Lower leg skin (tissue), 4 donors: ENCODE measurements around the gene ANKRD1. TPM values are rescaled to one million over a fixed set of nuclear protein-coding genes. Genes with fewer than 3 reads are reported as not detected.

ENCODE experiments used
- DNase-seq, 2 donors: peaks; one replicate each; pipeline ENCODE4 v3.0.0-alpha.2; 2019; ENCODE audit warnings: low spot score in 2 of 2
- H3K4me3 ChIP-seq: fragments of 200-600 bp; sonication (generic); 2 replicates; pipeline ENCODE4 v1.5.1; 2017; ENCODE audit warnings: mild to moderate bottlenecking, low read depth; ENCODE audit not compliant: poor library complexity, severe bottlenecking
- POLR2A ChIP-seq, 2 donors: fragments of 450-650 bp; IDR thresholded peaks; one replicate each; pipeline ENCODE4 v1.6.1; 2016 to 2017; ENCODE audit warnings: antibody characterized with exemption in 2 of 2, mild to moderate bottlenecking in 1 of 2, moderate library complexity in 1 of 2
- WGBS, 2 donors: methylation state at CpG; one replicate each; pipeline ENCODE4 v1.1.5; 2018; 5-methylcytosine and 5-hydroxymethylcytosine counted together
- intact Hi-C: fragments of 100-400 bp; cut with DNase I; formaldehyde crosslinking; loops from one replicate; pipeline ENCODE4 v1.15.0; 2023; ENCODE audit warnings: low total_unique reads
- total RNA-seq, 4 donors: library from RNA; depleted of rRNA; stranded (reverse); fragments of >200 nt; gene quantifications; one replicate each; pipeline ENCODE4 v1.1.0, GENCODE V29; 2016
- TF ChIP-seq, protein P1 (sequence below), 3 donors: fragments of 450-650 bp; IDR thresholded peaks; one replicate each; pipeline ENCODE4 v1.5.1; 2016; ENCODE audit warnings: antibody characterized with exemption in 3 of 3, mild to moderate bottlenecking in 3 of 3, moderate library complexity in 2 of 3

Gene ANKRD1
- total RNA-seq, 4 donors from 2014 or later, result not detected

GRCh38 chr10:90930070-90930837 is 9.4 kb upstream of the ANKRD1 start:
- WGBS, 2 donors, result 30 to 36% methylated on average over 5 of the region's 5 CpGs
- DNase-seq, result no peak
- no peak overlapping the region for H3K4me3 ChIP-seq
- TF ChIP-seq, protein P1, sequence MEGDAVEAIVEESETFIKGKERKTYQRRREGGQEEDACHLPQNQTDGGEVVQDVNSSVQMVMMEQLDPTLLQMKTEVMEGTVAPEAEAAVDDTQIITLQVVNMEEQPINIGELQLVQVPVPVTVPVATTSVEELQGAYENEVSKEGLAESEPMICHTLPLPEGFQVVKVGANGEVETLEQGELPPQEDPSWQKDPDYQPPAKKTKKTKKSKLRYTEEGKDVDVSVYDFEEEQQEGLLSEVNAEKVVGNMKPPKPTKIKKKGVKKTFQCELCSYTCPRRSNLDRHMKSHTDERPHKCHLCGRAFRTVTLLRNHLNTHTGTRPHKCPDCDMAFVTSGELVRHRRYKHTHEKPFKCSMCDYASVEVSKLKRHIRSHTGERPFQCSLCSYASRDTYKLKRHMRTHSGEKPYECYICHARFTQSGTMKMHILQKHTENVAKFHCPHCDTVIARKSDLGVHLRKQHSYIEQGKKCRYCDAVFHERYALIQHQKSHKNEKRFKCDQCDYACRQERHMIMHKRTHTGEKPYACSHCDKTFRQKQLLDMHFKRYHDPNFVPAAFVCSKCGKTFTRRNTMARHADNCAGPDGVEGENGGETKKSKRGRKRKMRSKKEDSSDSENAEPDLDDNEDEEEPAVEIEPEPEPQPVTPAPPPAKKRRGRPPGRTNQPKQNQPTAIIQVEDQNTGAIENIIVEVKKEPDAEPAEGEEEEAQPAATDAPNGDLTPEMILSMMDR (IDR thresholded peaks at IDR 0.05), result no peak
- TF ChIP-seq POLR2A (IDR thresholded peaks at IDR 0.05), result no peak
- intact Hi-C loops, result no loop called here

- 55 to 59% methylated on average over 5 of the region's 5 CpGs for WGBS, 2 donors
- intact Hi-C loops, result no loop called here
- no peak for DNase-seq
- no peak overlapping the region for H3K4me3 ChIP-seq
- no peak for TF ChIP-seq POLR2A (IDR thresholded peaks at IDR 0.05)
- TF ChIP-seq, protein P1 (IDR thresholded peaks at IDR 0.05), result no peak
These were observed 8.3 kb upstream of the ANKRD1 start for GRCh38 chr10:90929179-90929578.

DNA sequence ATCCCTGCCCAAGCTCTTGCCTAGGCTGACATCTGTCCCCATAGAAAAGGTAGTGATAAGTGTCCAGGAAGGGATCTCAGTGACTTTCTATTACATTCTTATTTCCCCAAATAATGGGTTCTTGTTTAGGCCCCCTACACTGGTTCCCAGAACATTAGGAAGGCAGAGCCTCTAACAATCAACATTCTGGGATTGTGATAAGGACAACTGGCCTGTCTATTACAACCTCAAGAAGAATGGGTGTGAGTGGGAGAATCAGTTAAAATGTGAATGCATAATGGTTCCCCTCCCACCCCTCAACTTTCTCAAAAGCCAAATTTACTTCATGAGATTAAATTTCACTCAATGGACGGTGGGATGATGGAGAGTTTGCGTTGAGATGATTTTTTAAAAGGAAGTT is 6.4 kb upstream of the ANKRD1 start:
- intact Hi-C loops, result no loop called here
- DNase-seq, result no peak
- H3K4me3 ChIP-seq, result no peak overlapping the region

GRCh38 chr10:90925079-90926029 is 4.5 kb upstream of the ANKRD1 start:
- DNase-seq, result no peak
- H3K4me3 ChIP-seq, result no peak overlapping the region
- TF ChIP-seq, protein P1 (IDR thresholded peaks at IDR 0.05), result no peak
- no peak for TF ChIP-seq POLR2A (IDR thresholded peaks at IDR 0.05)
- WGBS, 2 donors, result 91 to 98% methylated on average over 5 of the region's 5 CpGs
- intact Hi-C loops, result no loop called here

More for the DNA sequence above, 6.4 kb upstream of the ANKRD1 start:
- WGBS, 2 donors, result 88 to 90% methylated on average over 2 of the region's 2 CpGs
- no peak for TF ChIP-seq POLR2A (IDR thresholded peaks at IDR 0.05)
- TF ChIP-seq, protein P1 (IDR thresholded peaks at IDR 0.05), result no peak

GRCh38 chr10:90924552-90924951 is 3.7 kb upstream of the ANKRD1 start:
- no peak for DNase-seq
- no peak overlapping the region for H3K4me3 ChIP-seq

More at GRCh38 chr10:90924552-90924951, 3.7 kb upstream of the ANKRD1 start:
- TF ChIP-seq, protein P1 (IDR thresholded peaks at IDR 0.05), result no peak
- no peak for TF ChIP-seq POLR2A (IDR thresholded peaks at IDR 0.05)
- intact Hi-C loops, result no loop called here
- 83% methylated on average over 3 of the region's 3 CpGs for WGBS, 2 donors
